HG02870 (cell line): ENCODE data around the gene GNAO1.

Experiments
- ATAC-seq: cut with Tn5 transposase; IDR thresholded peaks from one replicate; pipeline ENCODE4 v1.9.1; 2021; ENCODE audit warnings: mild to moderate bottlenecking, moderate library complexity; ENCODE audit not compliant: unreplicated experiment

The GNAO1 gene

GRCh38 chr16:56234737-56235136 lies 43.4 kb downstream of the GNAO1 start:
- ATAC-seq, result no peak

GRCh38 chr16:56237451-56237930 lies 46.2 kb downstream of the GNAO1 start:
- no peak for ATAC-seq

GRCh38 chr16:56238188-56238587 lies 46.9 kb downstream of the GNAO1 start:
- ATAC-seq, result no peak

GRCh38 chr16:56241596-56241995 lies 50.3 kb downstream of the GNAO1 start:
- ATAC-seq, result no peak

- no peak for ATAC-seq
These were observed 51.5 kb downstream of the GNAO1 start for GRCh38 chr16:56242740-56243139.

GRCh38 chr16:56244612-56245011 lies 53.3 kb downstream of the GNAO1 start:
- ATAC-seq, result no peak

GRCh38 chr16:56245197-56245596 lies 53.9 kb downstream of the GNAO1 start:
- no peak for ATAC-seq

- ATAC-seq, result no peak
These were observed 54.9 kb downstream of the GNAO1 start for GRCh38 chr16:56246051-56246817.

GRCh38 chr16:56247018-56247417 lies 55.7 kb downstream of the GNAO1 start:
- no peak for ATAC-seq

GRCh38 chr16:56247808-56248207 lies 56.5 kb downstream of the GNAO1 start:
- no peak for ATAC-seq

- ATAC-seq, result no peak
These were observed 61.5 kb downstream of the GNAO1 start for GRCh38 chr16:56252835-56253234.

- no peak for ATAC-seq
These were observed 64.6 kb downstream of the GNAO1 start for GRCh38 chr16:56255904-56256303.

GRCh38 chr16:56257239-56257638 lies 66.0 kb downstream of the GNAO1 start:
- no peak for ATAC-seq

GRCh38 chr16:56257666-56258342 lies 66.5 kb downstream of the GNAO1 start:
- ATAC-seq, result no peak

GRCh38 chr16:56258508-56259424 lies 67.5 kb downstream of the GNAO1 start:
- no peak for ATAC-seq

- no peak for ATAC-seq
These were observed 68.1 kb downstream of the GNAO1 start for GRCh38 chr16:56259425-56259779.

GRCh38 chr16:56260378-56261160 lies 69.3 kb downstream of the GNAO1 start:
- no peak for ATAC-seq

- ATAC-seq, result no peak
These were observed 70.4 kb downstream of the GNAO1 start for GRCh38 chr16:56261656-56262055.

- ATAC-seq, result no peak
These were observed 70.9 kb downstream of the GNAO1 start for GRCh38 chr16:56262148-56262547.

- ATAC-seq, result no peak
These were observed 71.4 kb downstream of the GNAO1 start for GRCh38 chr16:56262551-56263245.
